HG03097 (cell line): ENCODE results near the gene FAM210B.
"Not testable (repeated sequence)": the region's sequence is repeated elsewhere in the genome, so short reads cannot be mapped to it uniquely, and the experiment has no call there.

ENCODE experiments used
- ATAC-seq: cut with Tn5 transposase; IDR thresholded peaks from one replicate; pipeline ENCODE4 v1.9.1; 2021; ENCODE audit not compliant: unreplicated experiment, low FRiP score

Gene FAM210B

GRCh38 chr20:56360133-56360907, 1.5 kb downstream of the FAM210B start:
- ATAC-seq, result no peak

- ATAC-seq, result no peak
Measured at GRCh38 chr20:56360908-56361205, 2.1 kb downstream of the FAM210B start.

GRCh38 chr20:56361900-56362299, 3.1 kb downstream of the FAM210B start:
- no peak for ATAC-seq

- no peak for ATAC-seq
Measured at GRCh38 chr20:56362833-56363413, 4.1 kb downstream of the FAM210B start.

GRCh38 chr20:56363491-56363890, 4.7 kb downstream of the FAM210B start:
- ATAC-seq, result no peak

- ATAC-seq, result no peak
Measured at GRCh38 chr20:56368351-56369134, 9.8 kb downstream of the FAM210B start.

- ATAC-seq, result no peak
Measured at GRCh38 chr20:56369179-56369578, 10.4 kb downstream of the FAM210B start.

GRCh38 chr20:56371977-56372376, 13.2 kb downstream of the FAM210B start:
- no peak for ATAC-seq

- ATAC-seq, result no peak
Measured at GRCh38 chr20:56372850-56373249, 14.1 kb downstream of the FAM210B start.

- no peak for ATAC-seq
Measured at GRCh38 chr20:56373942-56374341, 15.2 kb downstream of the FAM210B start.

GRCh38 chr20:56376331-56376730, 17.6 kb downstream of the FAM210B start:
- no peak for ATAC-seq

- ATAC-seq, result no peak
Measured at GRCh38 chr20:56378386-56378785, 19.6 kb downstream of the FAM210B start.

GRCh38 chr20:56380375-56380774, 21.6 kb downstream of the FAM210B start:
- no peak for ATAC-seq

GRCh38 chr20:56381501-56381900, 22.7 kb downstream of the FAM210B start:
- ATAC-seq, result no peak

- ATAC-seq, result no peak
Measured at GRCh38 chr20:56382696-56383095, 23.9 kb downstream of the FAM210B start.

GRCh38 chr20:56383334-56383733, 24.6 kb downstream of the FAM210B start:
- no peak for ATAC-seq

GRCh38 chr20:56385130-56385529, 26.4 kb downstream of the FAM210B start:
- no peak for ATAC-seq

- ATAC-seq, result no peak
Measured at GRCh38 chr20:56386219-56386618, 27.4 kb downstream of the FAM210B start.

- no peak for ATAC-seq
Measured at GRCh38 chr20:56388882-56389281, 30.1 kb downstream of the FAM210B start.

- no peak for ATAC-seq
Measured at GRCh38 chr20:56389807-56390206, 31.0 kb downstream of the FAM210B start.

GRCh38 chr20:56390396-56390795, 31.6 kb downstream of the FAM210B start:
- ATAC-seq, result not testable (repeated sequence)

- no peak for ATAC-seq
Measured at GRCh38 chr20:56391037-56391436, 32.3 kb downstream of the FAM210B start.
